AG10803 (cell line): ENCODE results near the gene OR10G8.

Experiments
- DNase-seq: peaks from one replicate; pipeline ENCODE4 v3.0.0; 2010; ENCODE audit warnings: low read depth
- H3K4me3 ChIP-seq: 2 replicates; pipeline ENCODE4 v1.5.1; 2011; ENCODE audit warnings: mild to moderate bottlenecking, low read length, control low read depth
- TF ChIP-seq, protein P1 (sequence below): conservative IDR thresholded peaks from 2 replicates; pipeline ENCODE4 v1.5.1; 2011; ENCODE audit warnings: mild to moderate bottlenecking, low read length, control low read depth, inconsistent platforms

The OR10G8 gene

DNA sequence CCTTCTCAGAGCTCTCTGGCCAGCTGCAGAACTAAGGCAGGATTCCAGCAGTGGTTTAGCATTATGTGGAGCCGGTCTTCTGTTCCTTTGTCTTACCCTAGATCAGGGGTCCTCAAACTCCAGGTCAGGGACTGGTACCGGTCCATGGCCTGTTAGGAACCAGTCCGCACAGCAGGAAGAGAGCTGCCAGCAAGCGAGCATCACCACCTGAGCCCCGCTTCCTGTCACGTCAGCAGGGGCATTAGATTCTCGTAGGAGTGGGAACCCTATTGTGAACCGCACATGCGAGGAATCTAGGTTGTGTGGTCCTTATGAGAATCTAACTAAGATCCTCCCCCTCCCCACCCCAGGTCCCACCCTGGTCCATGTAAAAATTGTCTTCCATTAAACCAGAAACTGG lies 13.0 kb downstream of the OR10G8 start:
- TF ChIP-seq, protein P1, sequence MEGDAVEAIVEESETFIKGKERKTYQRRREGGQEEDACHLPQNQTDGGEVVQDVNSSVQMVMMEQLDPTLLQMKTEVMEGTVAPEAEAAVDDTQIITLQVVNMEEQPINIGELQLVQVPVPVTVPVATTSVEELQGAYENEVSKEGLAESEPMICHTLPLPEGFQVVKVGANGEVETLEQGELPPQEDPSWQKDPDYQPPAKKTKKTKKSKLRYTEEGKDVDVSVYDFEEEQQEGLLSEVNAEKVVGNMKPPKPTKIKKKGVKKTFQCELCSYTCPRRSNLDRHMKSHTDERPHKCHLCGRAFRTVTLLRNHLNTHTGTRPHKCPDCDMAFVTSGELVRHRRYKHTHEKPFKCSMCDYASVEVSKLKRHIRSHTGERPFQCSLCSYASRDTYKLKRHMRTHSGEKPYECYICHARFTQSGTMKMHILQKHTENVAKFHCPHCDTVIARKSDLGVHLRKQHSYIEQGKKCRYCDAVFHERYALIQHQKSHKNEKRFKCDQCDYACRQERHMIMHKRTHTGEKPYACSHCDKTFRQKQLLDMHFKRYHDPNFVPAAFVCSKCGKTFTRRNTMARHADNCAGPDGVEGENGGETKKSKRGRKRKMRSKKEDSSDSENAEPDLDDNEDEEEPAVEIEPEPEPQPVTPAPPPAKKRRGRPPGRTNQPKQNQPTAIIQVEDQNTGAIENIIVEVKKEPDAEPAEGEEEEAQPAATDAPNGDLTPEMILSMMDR, result no peak
- no peak overlapping the region for H3K4me3 ChIP-seq
- no peak for DNase-seq

DNA sequence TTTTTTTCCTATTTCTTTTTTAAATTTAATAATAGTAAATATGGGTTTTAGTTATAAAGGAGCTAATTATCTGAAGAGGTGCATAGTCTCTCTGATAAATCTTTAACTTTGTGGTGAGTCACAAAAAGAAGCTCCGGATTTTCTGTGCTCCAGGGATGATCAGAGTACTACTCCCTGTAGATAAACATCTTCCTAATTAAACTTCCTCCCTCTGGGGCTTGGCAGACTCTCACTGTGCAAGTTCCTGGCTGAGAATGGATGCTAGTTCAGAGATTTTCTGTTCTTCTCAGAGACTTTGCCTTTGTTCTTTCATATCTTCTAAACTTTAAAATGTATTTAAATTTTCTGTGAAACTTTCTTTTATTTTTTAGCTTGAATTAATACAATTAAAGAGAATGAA lies 14.7 kb downstream of the OR10G8 start, which contains the start of gene OR10G7:
Gene OR10G7 (minus strand): TSS at position 72 of the 400 bp plus-strand sequence. CDS start 2,324 bp downstream, outside the sequence.
- H3K4me3 ChIP-seq, result no peak within 1 kb of the TSS
- DNase-seq, result no peak
- TF ChIP-seq, protein P1, result no peak

DNA sequence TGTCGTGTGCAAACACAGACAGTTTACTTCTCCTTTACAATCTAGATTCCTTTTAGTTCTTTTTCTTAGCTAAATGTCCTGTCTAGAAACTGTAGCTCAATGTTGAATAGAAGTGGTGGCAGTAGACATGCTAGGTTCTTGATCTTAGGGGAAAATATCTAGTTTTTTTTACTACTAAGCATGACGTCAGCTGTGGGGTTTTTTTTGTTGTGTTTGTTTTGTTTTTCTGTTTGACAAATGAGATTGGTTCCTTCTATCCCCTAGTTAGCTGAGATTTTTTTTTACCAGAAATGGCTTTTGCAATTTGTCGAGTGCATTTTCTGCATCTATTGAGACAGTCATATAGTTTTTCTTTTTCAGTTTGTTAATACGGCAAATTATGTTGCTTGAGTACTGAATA lies 16.8 kb downstream of the OR10G8 start:
- no peak for DNase-seq
- no peak overlapping the region for H3K4me3 ChIP-seq
- TF ChIP-seq, protein P1, result no peak

DNA sequence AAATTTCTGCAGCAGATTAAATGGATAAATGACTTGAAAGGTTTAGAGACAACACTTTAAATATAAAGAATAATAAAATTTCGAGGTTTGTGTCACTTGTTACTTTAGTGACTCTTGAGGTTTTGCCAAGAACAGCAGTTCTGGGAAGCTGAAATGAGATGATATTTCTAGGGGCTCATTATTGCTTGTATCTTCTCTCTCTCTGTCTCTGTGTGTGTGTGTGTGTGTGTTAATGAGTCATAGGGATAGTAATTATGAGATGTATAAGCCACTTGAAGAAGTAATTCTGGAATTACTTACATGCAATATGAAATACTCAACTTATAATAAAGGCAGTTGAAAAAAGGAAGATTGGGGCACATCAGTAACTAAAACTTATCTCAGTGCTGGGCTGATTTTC lies 24.1 kb downstream of the OR10G8 start:
- H3K4me3 ChIP-seq, result no peak overlapping the region
- DNase-seq, result no peak
- TF ChIP-seq, protein P1, result no peak

DNA sequence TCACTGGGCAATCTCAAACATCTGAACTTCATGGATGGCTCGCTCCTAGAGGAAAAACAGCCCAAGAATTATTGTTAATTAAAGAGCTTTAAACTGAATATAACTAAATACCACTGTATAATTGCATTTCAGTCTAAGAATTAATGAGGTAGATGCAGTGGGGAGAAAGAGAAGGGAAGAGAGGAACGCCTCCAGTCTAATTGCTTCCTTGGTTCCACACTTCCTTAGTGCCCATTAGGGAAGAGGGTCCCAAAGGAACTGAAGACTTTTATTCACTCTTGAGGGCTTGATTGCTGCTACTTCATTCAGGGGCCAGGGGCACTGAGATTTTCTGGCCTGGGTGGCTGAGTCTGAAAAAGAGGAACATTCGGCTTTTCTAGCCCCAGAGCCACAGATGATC lies 26.4 kb downstream of the OR10G8 start:
- TF ChIP-seq, protein P1, result no peak
- no peak for DNase-seq
- no peak overlapping the region for H3K4me3 ChIP-seq

DNA sequence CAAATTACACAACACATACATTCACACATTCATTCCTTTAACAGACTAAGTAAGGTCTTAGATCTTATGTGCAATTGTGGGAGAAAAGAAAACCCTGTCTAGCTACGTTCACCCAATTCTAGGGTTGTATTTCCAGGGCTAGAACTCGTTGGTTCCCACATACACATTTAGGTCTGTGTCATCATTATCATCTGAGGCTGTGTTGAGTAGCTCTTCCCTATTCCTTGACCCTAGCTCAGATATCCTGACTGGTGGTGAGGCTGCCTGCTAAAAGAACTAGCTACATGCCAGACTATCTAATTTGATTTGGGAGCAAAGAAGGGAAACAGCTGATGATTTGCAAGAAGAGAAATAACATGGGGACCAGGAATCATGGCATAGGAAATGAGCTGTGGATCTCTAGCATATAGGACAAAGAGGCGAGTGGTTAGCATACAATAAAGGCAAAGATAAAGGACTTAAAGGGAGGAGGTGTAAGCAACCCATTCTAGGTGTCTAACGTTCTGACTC lies 42.1 kb downstream of the OR10G8 start:
- TF ChIP-seq, protein P1, result no peak
- no peak for DNase-seq
- H3K4me3 ChIP-seq, result no peak overlapping the region
